ENCODE data around the gene ARID3B. TPM values are rescaled to one million over a fixed set of nuclear protein-coding genes. Genes with fewer than 3 reads are reported as not detected.

ARID3B gene
- total and polyA plus RNA-seq, 2 of the 13 experiments (the other 11 are each of a cell fraction or from before 2014, with no cell fraction given), result 5.3 to 12.8 TPM

DNA sequence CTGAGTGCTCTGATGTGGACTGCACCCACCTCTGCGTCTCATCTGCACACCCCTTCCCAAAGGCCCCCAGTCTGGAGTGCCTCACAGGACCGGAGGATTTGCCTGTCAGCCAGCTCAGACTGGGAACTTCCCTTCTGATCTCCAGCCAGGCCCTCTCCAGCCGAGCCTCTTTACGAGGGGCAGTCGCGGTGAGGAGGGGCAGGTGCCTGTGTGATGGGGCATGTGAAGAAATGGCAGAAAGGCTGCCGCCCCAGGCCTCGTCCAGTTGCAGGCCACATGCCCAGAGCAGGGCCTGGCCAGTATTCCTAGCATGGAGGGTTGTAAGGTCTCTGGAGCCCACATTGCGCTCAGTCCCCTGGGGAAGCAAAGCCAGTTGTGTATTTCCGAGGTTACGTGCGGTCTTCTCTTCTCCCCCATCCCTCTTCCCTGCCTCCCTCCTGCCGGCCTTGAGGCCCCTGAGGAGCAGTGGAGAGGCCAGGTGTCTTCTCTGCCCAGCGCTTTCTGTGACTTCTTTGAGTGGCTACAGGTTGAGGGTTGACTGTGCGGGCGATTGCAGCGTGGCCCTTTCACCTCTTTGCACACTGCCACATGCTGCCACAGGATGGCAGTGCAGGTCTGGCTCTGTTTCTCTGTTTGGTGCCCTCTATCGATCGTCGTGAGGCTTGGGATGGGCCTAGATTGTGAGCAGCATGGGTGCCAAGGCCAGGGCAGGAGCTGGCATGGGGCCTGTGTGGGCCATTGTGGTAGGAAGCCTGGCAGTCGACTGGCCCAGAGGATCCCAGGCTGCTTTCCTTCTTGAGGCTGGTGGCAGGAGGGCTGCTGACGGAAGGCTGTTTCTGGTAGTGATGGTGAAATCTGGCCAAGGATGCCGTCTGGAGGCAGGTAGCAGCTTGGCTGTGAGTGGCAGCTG is 79.9 kb downstream of the ARID3B start (continued):
- TF ChIP-seq, protein P1, sequence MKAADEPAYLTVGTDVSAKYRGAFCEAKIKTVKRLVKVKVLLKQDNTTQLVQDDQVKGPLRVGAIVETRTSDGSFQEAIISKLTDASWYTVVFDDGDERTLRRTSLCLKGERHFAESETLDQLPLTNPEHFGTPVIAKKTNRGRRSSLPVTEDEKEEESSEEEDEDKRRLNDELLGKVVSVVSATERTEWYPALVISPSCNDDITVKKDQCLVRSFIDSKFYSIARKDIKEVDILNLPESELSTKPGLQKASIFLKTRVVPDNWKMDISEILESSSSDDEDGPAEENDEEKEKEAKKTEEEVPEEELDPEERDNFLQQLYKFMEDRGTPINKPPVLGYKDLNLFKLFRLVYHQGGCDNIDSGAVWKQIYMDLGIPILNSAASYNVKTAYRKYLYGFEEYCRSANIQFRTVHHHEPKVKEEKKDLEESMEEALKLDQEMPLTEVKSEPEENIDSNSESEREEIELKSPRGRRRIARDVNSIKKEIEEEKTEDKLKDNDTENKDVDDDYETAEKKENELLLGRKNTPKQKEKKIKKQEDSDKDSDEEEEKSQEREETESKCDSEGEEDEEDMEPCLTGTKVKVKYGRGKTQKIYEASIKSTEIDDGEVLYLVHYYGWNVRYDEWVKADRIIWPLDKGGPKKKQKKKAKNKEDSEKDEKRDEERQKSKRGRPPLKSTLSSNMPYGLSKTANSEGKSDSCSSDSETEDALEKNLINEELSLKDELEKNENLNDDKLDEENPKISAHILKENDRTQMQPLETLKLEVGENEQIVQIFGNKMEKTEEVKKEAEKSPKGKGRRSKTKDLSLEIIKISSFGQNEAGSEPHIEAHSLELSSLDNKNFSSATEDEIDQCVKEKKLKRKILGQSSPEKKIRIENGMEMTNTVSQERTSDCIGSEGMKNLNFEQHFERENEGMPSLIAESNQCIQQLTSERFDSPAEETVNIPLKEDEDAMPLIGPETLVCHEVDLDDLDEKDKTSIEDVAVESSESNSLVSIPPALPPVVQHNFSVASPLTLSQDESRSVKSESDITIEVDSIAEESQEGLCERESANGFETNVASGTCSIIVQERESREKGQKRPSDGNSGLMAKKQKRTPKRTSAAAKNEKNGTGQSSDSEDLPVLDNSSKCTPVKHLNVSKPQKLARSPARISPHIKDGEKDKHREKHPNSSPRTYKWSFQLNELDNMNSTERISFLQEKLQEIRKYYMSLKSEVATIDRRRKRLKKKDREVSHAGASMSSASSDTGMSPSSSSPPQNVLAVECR (CRISPR knock-in tag; IDR thresholded peaks at IDR 0.05; ENCODE audit: borderline replicate concordance), result peak; percentile 41; the same call in 1 of the 2 replicates
- TF ChIP-seq LCORL (IDR thresholded peaks at IDR 0.05) (no peak), LCORL (CRISPR knock-in tag; IDR thresholded peaks at IDR 0.05) (peak; percentile 70; the same call in 1 of the 2 replicates), ZNF274 (CRISPR knock-in tag; IDR thresholded peaks at IDR 0.05) (no peak), TBX2 (CRISPR knock-in tag; IDR thresholded peaks at IDR 0.05; ENCODE audit: borderline replicate concordance) (no peak), ZNF879 (CRISPR knock-in tag; IDR thresholded peaks at IDR 0.05) (no peak), CEBPG (CRISPR knock-in tag; IDR thresholded peaks at IDR 0.05) (peak; percentile 48), ZNF230 (CRISPR knock-in tag; IDR thresholded peaks at IDR 0.05) (no peak), SAP130 (CRISPR knock-in tag; IDR thresholded peaks at IDR 0.05; ENCODE audit: low read depth) (peak; percentile 73), ZMYM4 (CRISPR knock-in tag; IDR thresholded peaks at IDR 0.05) (0 out of 2 replicates have a peak, but pooled peaks have one; percentile 27), TBP (CRISPR knock-in tag; IDR thresholded peaks at IDR 0.05) (no peak), PRDM10 (CRISPR knock-in tag; IDR thresholded peaks at IDR 0.05; ENCODE audit: low read depth) (no peak), MIXL1 (CRISPR knock-in tag; IDR thresholded peaks at IDR 0.05) (no peak), ZNF224 (CRISPR knock-in tag; IDR thresholded peaks at IDR 0.05) (no peak), TERF1 (CRISPR knock-in tag; IDR thresholded peaks at IDR 0.05) (no peak), HDAC1 (CRISPR knock-in tag; IDR thresholded peaks at IDR 0.05) (no peak), TMF1 (CRISPR knock-in tag; IDR thresholded peaks at IDR 0.05; ENCODE audit: low read depth) (no peak)
- TF ChIP-seq, protein P2, sequence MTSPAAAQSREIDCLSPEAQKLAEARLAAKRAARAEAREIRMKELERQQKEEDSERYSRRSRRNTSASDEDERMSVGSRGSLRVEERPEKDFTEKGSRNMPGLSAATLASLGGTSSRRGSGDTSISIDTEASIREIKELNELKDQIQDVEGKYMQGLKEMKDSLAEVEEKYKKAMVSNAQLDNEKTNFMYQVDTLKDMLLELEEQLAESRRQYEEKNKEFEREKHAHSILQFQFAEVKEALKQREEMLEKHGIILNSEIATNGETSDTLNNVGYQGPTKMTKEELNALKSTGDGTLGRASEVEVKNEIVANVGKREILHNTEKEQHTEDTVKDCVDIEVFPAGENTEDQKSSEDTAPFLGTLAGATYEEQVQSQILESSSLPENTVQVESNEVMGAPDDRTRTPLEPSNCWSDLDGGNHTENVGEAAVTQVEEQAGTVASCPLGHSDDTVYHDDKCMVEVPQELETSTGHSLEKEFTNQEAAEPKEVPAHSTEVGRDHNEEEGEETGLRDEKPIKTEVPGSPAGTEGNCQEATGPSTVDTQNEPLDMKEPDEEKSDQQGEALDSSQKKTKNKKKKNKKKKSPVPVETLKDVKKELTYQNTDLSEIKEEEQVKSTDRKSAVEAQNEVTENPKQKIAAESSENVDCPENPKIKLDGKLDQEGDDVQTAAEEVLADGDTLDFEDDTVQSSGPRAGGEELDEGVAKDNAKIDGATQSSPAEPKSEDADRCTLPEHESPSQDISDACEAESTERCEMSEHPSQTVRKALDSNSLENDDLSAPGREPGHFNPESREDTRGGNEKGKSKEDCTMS (CRISPR knock-in tag; conservative IDR thresholded peaks at IDR 0.05), result no peak

Data from HepG2 (cell line).